ENCODE data around the gene TANC1. TPM values are rescaled to one million over a fixed set of nuclear protein-coding genes. Genes with fewer than 3 reads are reported as not detected.

TANC1 gene
- total and polyA plus RNA-seq, 2 experiments from 2014 or later = 8.2 to 12.1 TPM

DNA sequence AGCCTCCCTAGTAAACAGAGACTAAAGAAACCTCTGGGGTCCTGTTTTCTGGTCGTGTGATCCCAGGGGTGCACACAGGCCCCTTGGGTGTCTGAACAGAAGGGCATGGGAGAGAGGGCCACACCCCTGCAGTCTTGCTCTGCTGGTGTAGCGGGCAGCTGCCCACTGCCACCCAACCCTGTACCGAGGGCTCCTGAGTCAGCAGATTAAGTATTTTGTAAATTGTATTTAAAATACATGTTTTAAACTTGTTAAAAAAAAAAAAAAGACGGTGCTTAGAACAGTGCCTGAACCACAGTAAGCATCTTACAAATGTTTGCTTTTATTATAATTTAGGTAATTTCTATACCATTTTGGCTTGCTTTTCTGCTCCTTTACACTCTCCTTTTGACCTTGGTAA, 113.7 kb downstream of the TANC1 start:
- no peaks in the 10 kb centered on the region for H3K9me2 ChIP-seq (ENCODE audit: insufficient read depth)
- H4K20me1 ChIP-seq (ENCODE audit: insufficient read depth) = no peaks in the 10 kb centered on the region
- H3K27me3 ChIP-seq (replicated peaks; ENCODE audit: insufficient read depth) = no peaks in the 10 kb centered on the region
- no peaks in the 10 kb centered on the region for H3K36me3 ChIP-seq (ENCODE audit: low read depth)
- TF ChIP-seq EZH2phosphoT487 (IDR thresholded peaks at IDR 0.05; ENCODE audit: insufficient read depth, low read depth) = no peak
- no peak overlapping the region for H3K27ac ChIP-seq
- no peak overlapping the region for H3K9ac ChIP-seq
- no peak overlapping the region for H3K4me2 ChIP-seq (ENCODE audit: unreplicated experiment)
- in situ Hi-C loops (cut with MboI) = no loop called here
- WGBS, 2 experiments (ENCODE audit: low coverage in 1 of 2, low lambda C conversion rate in 2 of 2, missing lambda C conversion rate in 2 of 2) = 92 to 94% methylated on average over 4 of the region's 4 CpGs
- no peak for DNase-seq
- peaks cover 9% of the 10 kb centered on the region; the same call in 1 of the 2 replicates for H3F3A ChIP-seq (ENCODE audit: insufficient read depth)
- H3K4me3 ChIP-seq = no peak overlapping the region
- H3K9me3 ChIP-seq (ENCODE audit: low read depth) = no peaks in the 10 kb centered on the region
- peaks cover 37% of the 10 kb centered on the region for H3K4me1 ChIP-seq (ENCODE audit: insufficient read depth)
- no peak overlapping the region for H2AFZ ChIP-seq
- peaks cover 4% of the 10 kb centered on the region; the same call in 1 of the 2 replicates for H3K79me2 ChIP-seq (ENCODE audit: insufficient read depth)

GRCh38 chr2:159084384-159085370, 116.2 kb downstream of the TANC1 start:
- WGBS, 2 experiments (ENCODE audit: low coverage in 1 of 2, low lambda C conversion rate in 2 of 2, missing lambda C conversion rate in 2 of 2) = 51 to 53% methylated on average over 7 of the region's 7 CpGs
- peak; percentile 51 for DNase-seq
- peaks cover 33% of the 10 kb centered on the region for H3K4me1 ChIP-seq (ENCODE audit: insufficient read depth)
- H3K9ac ChIP-seq = peak overlapping the region; percentile 24; the same call in 1 of the 2 replicates
- H3K27me3 ChIP-seq (replicated peaks; ENCODE audit: insufficient read depth) = no peaks in the 10 kb centered on the region
- H3K9me2 ChIP-seq (ENCODE audit: insufficient read depth) = no peaks in the 10 kb centered on the region
- no peak overlapping the region for H3K4me2 ChIP-seq (ENCODE audit: unreplicated experiment)
- no peak overlapping the region for H2AFZ ChIP-seq
- H3K4me3 ChIP-seq = no peak overlapping the region
- in situ Hi-C loops (cut with MboI) = no loop called here
- no peaks in the 10 kb centered on the region for H3K9me3 ChIP-seq (ENCODE audit: low read depth)
- TF ChIP-seq EZH2phosphoT487 (IDR thresholded peaks at IDR 0.05; ENCODE audit: insufficient read depth, low read depth) = no peak
- no peak for TF ChIP-seq EZH2 (IDR thresholded peaks at IDR 0.05; ENCODE audit: insufficient read depth, poor library complexity, severe bottlenecking)
- H4K20me1 ChIP-seq (ENCODE audit: insufficient read depth) = no peaks in the 10 kb centered on the region
- H3K79me2 ChIP-seq (ENCODE audit: insufficient read depth) = peaks cover 12% of the 10 kb centered on the region; the same call in 1 of the 2 replicates
- H3K36me3 ChIP-seq (ENCODE audit: low read depth) = no peaks in the 10 kb centered on the region
- peak overlapping the region; percentile 43 for H3K27ac ChIP-seq
- no peaks in the 10 kb centered on the region for H3F3A ChIP-seq (ENCODE audit: insufficient read depth)

DNA sequence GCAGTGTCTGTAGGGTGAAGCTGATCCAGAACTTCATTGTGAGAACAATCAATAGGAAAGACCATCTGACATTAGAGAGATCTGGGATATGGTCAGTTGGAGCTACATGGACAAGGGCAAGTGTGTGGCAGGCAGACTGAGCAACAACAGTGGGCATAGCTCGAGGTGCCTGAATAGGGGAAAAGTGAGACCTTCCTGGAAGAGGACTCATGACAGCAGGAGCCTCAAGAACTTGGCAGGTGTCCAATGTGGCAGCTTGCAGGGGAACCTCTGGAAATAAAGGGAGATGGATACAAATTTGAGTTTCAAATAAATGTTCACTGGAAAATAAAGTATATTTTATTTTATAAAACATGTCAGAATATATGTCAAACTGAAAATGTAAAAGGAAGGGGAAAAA, 117.9 kb downstream of the TANC1 start:
- in situ Hi-C loops (cut with MboI) = no loop called here
- Histone ChIP-seq H3K9me2 (ENCODE audit: insufficient read depth) (no peaks in the 10 kb centered on the region), H3K4me1 (ENCODE audit: insufficient read depth) (peaks cover 50% of the 10 kb centered on the region), H3F3A (ENCODE audit: insufficient read depth) (peaks cover 14% of the 10 kb centered on the region), H3K27ac (no peak overlapping the region), H3K4me3 (no peak overlapping the region), H4K20me1 (ENCODE audit: insufficient read depth) (no peaks in the 10 kb centered on the region), H3K36me3 (ENCODE audit: low read depth) (no peaks in the 10 kb centered on the region), H3K9me3 (ENCODE audit: low read depth) (no peaks in the 10 kb centered on the region), H3K79me2 (ENCODE audit: insufficient read depth) (peaks cover 12% of the 10 kb centered on the region; the same call in 1 of the 2 replicates), H3K4me2 (ENCODE audit: unreplicated experiment) (no peak overlapping the region), H3K9ac (no peak overlapping the region), H2AFZ (no peak overlapping the region), H3K27me3 (replicated peaks; ENCODE audit: insufficient read depth) (no peaks in the 10 kb centered on the region)
- DNase-seq = no peak
- TF ChIP-seq EZH2 (IDR thresholded peaks at IDR 0.05; ENCODE audit: insufficient read depth, poor library complexity, severe bottlenecking) = no peak
- TF ChIP-seq EZH2phosphoT487 (IDR thresholded peaks at IDR 0.05; ENCODE audit: insufficient read depth, low read depth) = no peak
- WGBS, 2 experiments (ENCODE audit: low coverage in 1 of 2, low lambda C conversion rate in 2 of 2, missing lambda C conversion rate in 2 of 2) = 15 to 23% methylated on average over 1 of the region's 1 CpG

- Histone ChIP-seq H3K9ac (no peak overlapping the region), H2AFZ (no peak overlapping the region), H3K9me2 (ENCODE audit: insufficient read depth) (no peaks in the 10 kb centered on the region), H3K27me3 (replicated peaks; ENCODE audit: insufficient read depth) (no peaks in the 10 kb centered on the region), H3F3A (ENCODE audit: insufficient read depth) (peaks cover 19% of the 10 kb centered on the region), H3K4me1 (ENCODE audit: insufficient read depth) (peaks cover 55% of the 10 kb centered on the region), H3K9me3 (ENCODE audit: low read depth) (no peaks in the 10 kb centered on the region), H4K20me1 (ENCODE audit: insufficient read depth) (no peaks in the 10 kb centered on the region), H3K27ac (no peak overlapping the region), H3K4me2 (ENCODE audit: unreplicated experiment) (no peak overlapping the region), H3K36me3 (ENCODE audit: low read depth) (no peaks in the 10 kb centered on the region), H3K4me3 (no peak overlapping the region), H3K79me2 (ENCODE audit: insufficient read depth) (peaks cover 12% of the 10 kb centered on the region; the same call in 1 of the 2 replicates)
- WGBS, 2 experiments (ENCODE audit: low coverage in 1 of 2, low lambda C conversion rate in 2 of 2, missing lambda C conversion rate in 2 of 2) = 79 to 80% methylated on average over 4 of the region's 4 CpGs
- no peak for TF ChIP-seq EZH2phosphoT487 (IDR thresholded peaks at IDR 0.05; ENCODE audit: insufficient read depth, low read depth)
- in situ Hi-C loops (cut with MboI) = no loop called here
- DNase-seq = no peak
Observed at GRCh38 chr2:159086826-159087225, 118.4 kb downstream of the TANC1 start.

All from GM23248 (cell line).